ELR (cell line): ENCODE data around the gene OSBPL10.
"Not testable (repeated sequence)": the region's sequence is repeated elsewhere in the genome, so short reads cannot be mapped to it uniquely, and the experiment has no call there.

ENCODE experiments used
- DNase-seq: peaks from one replicate; pipeline ENCODE4 v3.0.0-alpha.2; 2015; ENCODE audit warnings: low read depth

Gene OSBPL10, protein sequence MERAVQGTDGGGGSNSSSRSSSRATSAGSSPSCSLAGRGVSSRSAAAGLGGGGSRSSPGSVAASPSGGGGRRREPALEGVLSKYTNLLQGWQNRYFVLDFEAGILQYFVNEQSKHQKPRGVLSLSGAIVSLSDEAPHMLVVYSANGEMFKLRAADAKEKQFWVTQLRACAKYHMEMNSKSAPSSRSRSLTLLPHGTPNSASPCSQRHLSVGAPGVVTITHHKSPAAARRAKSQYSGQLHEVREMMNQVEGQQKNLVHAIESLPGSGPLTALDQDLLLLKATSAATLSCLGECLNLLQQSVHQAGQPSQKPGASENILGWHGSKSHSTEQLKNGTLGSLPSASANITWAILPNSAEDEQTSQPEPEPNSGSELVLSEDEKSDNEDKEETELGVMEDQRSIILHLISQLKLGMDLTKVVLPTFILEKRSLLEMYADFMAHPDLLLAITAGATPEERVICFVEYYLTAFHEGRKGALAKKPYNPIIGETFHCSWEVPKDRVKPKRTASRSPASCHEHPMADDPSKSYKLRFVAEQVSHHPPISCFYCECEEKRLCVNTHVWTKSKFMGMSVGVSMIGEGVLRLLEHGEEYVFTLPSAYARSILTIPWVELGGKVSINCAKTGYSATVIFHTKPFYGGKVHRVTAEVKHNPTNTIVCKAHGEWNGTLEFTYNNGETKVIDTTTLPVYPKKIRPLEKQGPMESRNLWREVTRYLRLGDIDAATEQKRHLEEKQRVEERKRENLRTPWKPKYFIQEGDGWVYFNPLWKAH

DNA sequence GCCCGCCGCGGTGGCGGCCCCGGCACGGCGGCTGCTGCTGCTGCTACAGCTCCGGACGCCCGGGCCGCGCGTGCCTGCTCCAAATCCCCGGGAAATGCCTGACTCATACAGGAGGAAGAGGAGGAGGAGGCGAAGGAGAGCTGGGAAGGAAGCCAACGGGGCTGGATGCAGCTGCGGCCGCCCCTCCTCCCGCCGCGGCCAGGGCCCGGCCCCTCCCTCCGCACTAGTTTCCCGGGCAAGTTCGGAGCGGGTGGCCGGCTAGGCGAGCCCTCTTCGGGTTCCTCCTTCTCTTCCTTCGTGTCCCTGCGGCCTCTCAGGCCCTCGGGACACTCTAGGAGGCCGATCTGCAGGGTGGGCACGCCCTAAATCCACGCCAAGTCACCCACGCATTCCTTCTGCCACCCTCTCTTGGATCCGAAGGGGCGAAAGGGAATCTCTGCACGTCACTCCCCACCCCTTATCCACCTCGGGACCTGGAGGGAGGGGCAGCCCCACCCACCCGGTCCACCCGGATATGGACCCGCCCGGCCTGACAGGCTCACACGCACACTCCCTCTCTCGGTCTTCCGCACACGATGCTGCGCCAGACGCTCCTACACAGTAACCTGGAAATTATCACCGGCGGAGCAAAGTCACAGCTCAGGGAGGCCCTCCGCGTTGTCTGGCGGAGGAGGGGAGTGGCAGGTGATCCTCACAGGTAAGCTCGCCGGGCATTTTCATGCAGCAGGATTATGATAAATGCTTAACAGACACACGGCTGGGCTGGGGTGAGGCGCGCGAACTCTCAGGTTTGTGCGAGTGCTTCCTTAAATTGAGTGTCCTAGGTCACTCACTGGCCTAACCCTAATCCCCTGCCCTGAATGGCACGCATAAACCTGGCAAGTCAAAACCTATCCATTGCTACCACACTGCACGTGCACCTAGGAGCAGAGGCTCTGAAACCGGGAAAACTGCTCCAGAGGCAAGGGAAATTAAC, at the start of gene OSBPL10, which contains the start of gene ZNF860:
Gene OSBPL10 (minus strand): TSS at position 57 of the 976 bp plus-strand sequence. CDS start 83 bp downstream, outside the sequence.
Gene ZNF860 (plus strand): TSS at position 545 of the 976 bp plus-strand sequence. CDS start 7,330 bp downstream, outside the sequence.
- peak; percentile 92 for DNase-seq

DNA sequence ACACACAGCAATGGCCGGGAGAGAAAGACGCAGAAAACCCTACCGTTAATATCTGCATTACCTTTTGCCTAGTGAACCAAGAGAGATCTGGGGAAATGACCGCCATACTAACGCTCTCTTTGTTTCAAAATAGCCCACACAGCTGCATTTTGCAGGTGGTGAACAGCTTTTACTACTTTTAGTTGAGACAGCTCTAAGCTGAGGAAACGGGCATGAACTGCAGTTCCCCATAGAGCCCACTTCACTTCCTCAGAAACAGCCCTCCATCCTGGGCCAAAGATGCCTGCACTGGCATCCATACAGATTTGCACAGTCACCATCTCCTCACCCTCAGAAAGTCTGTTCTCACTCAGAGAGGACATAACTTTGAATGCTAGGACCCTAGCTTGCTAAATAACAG, 45.5 kb upstream of the OSBPL10 start:
- DNase-seq = no peak

DNA sequence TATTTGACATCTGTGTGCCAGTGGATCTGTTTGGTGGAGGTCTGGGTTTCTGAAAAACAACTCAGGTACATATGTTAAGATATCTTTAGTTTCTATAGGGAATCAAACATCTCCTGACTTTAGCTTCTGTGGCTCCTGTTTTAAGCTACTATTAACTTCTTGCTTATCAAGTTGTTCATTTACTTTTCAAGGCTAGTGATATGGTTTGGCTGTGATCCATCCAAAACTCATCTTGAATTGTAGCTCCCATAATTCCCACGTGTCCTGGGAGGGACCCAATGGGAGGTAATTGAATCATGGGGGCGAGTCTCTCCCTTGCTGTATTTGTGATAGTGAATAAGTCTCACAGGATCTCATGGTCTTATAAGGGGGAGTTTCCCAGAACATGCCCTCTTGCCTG, 41.9 kb upstream of the OSBPL10 start:
- DNase-seq = no peak

DNA sequence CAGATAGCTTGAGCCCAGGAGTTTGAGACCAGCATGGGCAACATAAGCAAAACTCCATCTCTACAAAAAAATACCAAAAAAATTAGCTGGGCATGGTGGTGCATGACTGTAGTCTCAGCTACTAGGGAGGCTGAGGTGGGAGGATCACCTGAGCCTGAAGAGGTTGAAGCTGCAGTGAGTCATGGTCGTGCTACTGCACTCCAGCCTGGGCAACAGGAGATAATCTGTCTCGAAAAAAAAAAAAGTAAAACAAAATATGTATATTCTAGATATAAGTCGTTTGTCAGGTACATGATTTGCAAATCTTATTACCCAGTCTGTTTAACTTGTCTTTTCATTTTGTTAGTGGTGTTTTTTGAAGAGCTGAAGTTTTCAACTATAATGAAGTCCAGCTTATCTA, 40.7 kb upstream of the OSBPL10 start:
- no peak for DNase-seq

DNA sequence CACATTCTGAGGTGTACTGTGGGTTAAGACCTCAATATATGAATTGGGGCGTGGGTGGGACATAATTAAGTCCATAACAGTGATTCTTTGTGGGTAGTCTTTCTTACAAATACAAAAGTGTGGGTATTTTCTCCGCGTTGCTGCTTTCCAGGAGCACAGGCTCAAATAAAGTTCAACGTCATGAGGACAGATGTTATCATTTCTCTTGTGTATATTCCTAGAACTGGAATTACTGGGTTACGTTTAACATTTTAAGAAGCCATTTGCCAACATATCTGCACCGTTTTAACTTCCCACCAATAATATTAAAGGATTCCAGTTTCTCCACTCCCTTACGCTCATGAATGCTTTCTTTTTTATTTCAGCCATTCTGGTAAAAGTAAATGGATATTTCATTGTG, 40.1 kb upstream of the OSBPL10 start:
- DNase-seq = no peak

DNA sequence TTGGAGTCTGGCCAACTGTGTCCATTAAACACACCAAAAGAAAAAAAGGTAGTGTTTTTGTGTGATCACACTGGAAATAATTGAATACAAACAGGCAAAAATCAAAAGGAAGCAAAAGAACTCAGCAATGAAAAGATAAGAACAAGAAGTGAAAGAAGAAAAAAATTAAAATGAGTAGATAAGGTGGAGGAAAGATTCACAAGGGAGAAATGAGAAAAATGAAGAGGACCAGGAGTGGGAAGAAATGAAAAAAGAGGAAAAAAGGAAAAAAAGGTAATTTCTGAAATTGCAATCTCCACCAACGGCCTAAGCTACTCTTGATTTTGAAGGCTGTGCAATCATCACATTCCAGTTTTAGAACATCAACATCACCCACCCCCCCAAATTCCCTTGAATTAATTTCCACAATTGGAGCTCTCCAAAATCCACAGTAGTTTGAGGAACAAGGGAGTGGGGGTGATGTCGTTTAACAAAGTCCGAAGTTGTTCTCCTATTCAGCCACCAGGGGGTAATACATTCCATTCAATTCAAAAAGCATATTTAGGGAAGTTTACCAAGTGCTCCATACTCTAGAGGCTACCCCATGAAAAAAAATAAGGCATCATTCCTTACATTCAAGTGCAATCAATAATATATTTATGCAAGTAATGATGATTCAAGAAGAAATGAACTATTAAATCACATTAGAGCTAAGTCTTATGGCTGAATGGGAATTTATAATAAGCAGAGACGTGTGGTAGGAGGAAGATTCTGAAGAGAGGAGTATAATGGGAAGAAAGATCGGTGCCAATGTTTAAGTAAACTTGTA, 37.9 kb upstream of the OSBPL10 start:
- DNase-seq = peak; percentile 62

DNA sequence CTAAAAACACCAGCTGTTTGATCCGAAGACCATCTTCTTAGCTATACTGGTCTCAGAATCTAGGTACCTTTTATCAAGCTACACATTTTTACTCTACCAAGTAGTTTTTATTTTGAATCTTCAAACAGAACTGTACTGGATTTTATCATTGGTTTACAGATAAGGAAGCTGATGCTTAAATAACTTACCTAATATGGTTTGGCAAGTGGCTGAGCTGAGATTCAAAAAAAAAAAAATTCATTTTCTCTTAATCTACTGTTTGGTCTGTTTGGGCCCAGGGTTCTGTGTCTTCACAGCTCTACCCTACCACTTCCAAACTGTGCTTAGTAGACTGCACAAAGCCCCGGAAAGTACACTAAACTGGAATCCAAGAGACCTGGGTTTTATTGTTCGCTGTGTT, 36.2 kb upstream of the OSBPL10 start:
- DNase-seq = no peak

DNA sequence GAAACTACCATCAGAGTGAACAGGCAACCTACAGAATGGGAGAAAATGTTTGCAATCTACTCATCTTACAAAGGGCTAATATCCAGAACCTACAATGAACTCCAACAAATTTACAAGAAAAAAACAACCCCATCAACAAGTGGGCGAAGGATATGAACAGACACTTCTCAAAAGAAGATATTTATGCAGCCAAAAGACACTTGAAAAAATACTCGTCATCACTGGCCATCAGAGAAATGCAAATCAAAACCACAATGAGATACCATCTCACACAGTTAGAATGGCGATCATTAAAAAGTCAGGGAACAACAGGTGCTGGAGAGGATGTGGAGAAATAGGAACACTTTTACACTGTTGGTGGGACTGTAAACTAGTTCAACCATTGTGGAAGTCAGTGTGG, 34.6 kb upstream of the OSBPL10 start:
- DNase-seq = not testable (repeated sequence)

DNA sequence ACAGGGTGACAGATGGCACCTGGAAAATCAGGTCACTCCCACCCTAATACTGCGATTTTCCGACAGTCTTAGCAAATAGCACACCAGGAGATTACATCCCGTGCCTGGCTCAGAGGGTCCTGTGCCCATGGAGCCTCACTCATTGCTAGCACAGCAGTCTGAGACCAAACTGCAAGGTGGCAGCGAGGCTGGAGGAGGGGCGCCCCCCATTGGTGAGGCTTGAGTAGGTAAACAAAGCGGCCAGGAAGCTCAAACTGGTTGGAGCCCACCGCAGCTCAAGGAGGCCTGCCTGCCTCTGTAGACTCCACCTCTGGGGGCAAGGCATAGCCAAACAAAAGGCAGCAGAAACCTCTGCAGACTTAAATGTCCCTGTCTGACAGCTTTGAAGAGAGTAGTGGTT, 29.6 kb upstream of the OSBPL10 start:
- DNase-seq = not testable (repeated sequence)

DNA sequence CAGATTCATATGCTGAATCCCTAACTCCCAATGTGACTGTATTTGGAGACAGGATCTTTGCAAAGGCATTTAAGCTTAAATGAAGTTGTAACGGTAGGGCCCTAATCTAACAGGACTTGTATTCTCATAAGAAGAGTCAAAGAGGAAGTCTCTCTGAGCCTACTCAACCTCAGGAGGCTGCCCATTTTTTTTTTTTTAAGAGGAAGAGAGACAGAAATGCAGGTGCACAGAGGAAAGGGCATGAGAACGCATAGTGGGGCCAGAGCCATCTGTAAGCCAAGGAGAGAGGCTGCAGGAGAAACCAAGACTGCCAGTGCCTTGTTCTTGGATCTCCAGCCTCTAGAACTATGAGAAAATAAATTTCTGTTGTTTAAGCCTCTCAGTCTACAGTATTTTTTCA, 28.9 kb upstream of the OSBPL10 start:
- DNase-seq = no peak

DNA sequence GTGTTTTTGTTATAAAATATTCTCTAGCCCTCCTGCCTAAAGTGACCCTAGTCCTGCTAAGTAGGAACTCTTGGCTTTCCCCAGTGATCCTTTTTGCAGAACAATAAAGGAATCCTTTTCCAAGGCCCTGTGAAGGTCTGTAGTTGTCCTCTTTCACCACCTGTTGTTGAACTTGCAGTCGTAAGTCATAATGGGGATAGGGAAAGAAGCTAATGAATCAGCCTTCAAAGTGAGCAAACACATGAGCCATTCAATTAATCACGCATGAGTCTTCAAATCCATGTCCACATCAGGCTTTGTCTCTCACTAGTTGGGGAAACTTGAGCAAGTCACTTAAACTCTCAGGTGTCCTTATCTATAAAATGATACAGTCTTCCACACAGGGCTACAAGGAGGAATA, 28.0 kb upstream of the OSBPL10 start:
- DNase-seq = peak; percentile 49

DNA sequence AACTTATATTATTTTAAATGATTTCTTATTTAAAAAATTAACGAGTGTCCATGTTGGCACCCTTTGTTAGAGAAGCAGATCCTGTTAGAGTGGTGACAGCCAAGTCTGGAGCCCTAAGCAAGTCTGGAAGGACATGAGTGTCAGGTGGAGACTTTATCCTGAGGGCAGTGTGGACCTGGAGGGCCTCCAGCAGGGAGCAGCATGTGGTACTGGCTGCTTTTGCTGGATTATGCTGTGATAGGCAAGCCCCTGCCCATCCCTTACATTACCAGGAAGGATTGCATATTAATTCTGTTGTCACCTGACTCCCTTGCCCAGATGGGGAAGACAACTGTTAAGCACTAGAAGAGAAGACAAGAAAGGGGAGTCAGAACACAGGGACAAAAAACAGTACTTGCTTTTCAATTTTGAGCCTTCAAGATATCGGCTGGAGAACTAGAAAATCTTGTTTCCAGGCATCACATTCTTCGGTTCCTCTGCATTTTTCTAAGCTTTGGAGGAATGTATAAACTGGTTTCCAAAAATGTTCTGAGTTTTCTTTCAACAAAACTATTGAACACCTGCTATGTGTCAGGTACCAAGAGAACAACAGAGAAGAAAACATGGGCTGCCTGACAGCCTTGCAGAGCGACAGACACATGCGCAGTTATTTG, 23.2 kb upstream of the OSBPL10 start:
- DNase-seq = no peak

DNA sequence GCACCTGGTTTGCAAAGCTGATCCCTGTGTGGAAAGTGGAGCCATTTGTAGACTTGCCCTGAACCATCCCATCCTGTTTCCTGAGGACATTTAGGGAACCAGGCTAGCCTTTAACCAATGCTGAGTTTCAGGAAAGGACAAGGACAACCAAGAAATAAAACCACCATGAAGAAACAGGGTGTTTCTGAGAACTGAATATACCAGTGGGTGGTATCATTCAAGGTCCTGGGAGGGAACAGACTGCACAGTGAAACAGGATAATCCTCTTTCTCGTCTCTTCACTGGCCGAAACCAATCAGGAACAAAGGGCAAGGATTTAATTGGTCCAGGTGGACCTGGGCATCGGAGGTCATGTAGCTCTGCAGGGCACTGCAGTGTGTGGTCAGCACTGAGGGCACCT, 22.3 kb upstream of the OSBPL10 start:
- DNase-seq = no peak

DNA sequence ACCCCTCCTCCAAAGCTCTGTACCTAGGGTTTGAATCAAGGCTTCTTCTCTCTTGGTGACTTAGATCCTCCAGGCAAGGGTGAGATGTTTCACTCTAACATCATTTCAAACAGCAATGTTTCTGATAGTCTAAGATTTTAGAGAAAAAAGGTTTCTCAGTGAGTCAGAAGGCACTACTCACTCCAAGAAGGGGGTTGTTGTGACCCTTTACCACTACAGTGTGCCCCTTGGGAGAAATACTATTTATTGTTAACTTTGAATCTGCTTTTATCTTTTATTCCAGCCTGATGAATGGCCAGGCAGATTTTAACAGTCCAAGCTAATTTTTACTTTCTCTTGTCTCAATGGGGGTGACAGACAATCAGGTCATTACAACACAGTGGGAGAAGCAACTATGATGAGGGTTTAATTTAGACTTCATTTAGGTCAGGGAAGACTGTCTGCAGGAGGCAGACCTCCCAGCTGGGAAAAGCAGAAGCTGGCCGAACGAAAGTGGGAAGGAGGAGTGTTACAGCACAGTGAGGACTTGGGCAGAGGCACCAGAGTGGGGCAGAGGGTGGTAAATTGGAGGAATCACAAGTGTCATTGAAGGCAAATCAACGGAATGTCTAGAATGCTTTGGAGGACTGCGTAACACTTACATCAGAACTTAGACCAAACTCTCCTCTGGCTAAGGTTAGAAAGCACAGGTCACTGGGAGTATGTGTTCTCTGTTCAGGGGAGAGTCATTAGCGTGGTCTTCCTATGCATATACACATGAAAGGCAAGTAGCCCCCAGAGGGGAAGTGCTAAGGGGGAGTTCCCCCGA, 21.7 kb upstream of the OSBPL10 start:
- no peak for DNase-seq

DNA sequence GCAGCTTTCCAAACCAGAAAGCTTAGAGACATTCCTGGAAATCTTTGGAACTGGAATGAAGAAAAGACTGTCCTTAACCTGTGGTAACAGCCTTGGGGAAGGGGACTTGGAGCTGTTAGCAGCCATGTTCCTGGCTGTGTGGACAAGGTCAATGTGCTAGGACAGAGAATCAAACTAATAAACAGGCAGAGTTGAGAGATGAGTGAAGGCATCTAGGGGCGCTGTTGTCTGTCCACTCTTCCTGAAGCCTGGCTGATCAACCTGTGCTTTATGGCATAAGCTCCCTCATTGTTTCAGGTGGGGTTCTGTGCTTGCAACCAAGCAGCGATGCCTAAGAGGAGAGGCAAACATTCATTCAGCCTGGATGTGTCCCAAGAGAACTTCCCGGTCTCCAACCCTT, 19.8 kb upstream of the OSBPL10 start:
- DNase-seq = no peak

DNA sequence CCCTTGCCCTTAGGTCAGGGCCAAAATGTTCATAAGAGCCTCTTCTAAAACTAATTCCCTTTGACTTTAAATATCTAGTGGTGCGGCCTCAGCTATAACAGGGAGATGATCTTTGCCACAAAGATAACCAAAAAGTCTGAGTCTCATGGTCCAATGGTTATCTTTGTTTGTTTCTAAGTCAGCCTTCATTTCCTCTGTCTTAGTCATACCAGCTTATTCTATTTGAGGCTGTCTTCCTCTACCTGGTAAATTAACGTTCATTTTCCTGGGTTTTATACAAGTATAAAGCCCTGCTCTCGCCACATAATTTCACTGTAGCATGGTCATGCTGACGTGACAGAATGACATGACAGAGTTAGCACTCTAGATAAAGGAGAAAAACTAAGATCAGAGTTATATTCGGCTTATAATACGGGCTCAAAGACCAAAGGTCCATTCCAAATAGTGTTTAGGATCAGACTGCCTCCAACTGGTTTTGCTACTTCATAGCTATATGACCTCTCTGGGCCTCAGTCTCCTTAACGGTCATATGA, 18.9 kb upstream of the OSBPL10 start:
- no peak for DNase-seq

DNA sequence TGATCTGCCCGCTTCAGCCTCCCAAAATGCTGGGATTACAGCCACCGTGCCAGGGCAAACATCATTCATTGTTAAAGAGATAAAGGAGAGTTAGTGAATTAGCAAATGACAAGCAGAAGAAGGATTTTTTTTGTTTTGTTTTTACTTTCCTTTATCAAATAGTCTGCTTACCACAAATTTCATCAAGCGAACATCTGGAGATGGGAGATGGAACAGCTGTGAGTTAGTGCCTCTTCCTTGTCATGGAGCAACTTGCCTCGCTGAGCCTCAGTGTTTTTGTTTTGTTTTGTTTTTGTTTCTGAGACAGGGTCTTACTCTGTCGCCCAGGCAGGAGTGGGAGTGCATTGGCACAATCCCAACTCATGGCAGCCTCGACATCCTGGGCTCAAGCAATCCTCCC, 16.4 kb upstream of the OSBPL10 start:
- no peak for DNase-seq

DNA sequence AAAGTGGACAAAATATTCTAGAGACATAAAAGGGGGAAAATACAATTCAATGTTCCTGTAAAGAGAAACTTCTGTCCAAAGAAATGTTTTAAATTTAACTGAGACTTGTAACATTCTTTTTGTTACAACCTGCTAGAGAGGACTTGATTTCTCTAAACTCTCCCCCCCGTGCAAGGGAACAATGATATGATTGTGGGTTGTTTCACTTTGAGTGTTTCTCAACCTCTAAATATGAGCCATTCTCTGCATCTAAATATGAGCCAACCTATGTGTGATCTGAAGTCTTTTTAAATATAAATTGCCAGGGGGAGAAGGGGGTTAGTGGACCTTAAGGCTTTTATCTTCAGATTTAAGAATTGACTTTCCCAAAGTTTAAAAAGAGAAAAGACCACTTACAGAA, 15.1 kb upstream of the OSBPL10 start:
- DNase-seq = no peak

DNA sequence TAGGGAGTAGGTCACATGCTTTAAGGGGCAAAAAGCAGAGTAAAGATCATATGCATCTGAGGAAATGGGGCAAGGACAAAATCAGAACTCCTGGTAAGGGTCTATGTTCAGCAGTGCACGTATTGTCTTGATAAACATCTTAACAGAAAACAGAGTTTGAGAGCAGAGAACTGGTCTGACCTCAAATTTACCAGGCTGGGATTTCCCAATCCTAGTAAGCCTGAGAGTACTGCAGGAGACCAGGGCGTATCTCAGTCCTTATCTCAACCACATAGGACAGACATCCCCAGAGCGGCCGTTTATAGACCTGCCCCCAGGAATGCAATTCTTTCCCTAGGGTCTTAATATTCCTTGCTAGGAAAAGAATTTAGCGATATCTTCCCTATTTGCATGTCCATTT, 14.0 kb upstream of the OSBPL10 start:
- not testable (repeated sequence) for DNase-seq

DNA sequence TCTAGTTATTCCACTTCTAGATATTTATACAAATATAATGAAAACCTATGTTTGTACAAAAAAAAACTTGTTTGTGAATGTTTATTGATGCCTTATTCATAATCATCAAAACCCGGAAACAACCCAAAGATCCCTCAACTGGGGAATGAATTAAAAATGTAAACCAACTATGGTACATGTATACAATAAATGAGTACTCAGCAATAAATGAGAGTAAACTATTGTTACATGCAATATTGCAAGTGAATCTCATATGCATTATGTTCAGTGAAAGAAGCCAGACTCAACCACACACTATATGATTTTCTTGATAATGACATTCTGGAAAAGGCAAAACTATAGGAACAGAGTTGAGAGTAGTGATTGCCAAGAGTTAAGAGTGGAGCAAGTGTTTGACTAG, 12.8 kb upstream of the OSBPL10 start:
- DNase-seq = no peak
